ENCODE data around the gene LIPM. TPM values are rescaled to one million over a fixed set of nuclear protein-coding genes. Genes with fewer than 3 reads are reported as not detected.

LIPM gene
- total RNA-seq, 4 donors from 2014 or later = not detected

DNA sequence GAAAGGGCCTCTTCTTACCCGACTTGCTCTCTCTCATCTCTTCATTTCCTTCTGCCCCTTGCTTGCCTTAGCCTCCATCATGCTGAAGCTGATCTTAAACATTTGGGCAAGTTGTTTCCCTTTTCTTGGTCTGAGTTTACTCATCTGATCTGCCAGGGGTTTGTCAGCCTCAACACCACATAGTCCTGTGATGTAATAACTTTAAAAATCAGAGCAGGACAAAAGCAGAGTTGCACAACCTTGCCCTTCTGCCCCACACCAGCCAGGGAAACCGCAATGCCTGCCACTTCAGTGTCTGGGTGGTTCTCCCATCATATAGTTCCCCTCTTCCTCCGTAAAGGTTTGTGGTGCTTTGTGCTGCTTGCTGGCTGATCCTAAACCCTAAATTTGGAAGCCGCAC is 9.9 kb upstream of the LIPM start:
- WGBS, 2 donors (ENCODE audit: low coverage in 1 of 2) = 79 to 85% methylated on average over 3 to 4 of the region's 4 CpGs

DNA sequence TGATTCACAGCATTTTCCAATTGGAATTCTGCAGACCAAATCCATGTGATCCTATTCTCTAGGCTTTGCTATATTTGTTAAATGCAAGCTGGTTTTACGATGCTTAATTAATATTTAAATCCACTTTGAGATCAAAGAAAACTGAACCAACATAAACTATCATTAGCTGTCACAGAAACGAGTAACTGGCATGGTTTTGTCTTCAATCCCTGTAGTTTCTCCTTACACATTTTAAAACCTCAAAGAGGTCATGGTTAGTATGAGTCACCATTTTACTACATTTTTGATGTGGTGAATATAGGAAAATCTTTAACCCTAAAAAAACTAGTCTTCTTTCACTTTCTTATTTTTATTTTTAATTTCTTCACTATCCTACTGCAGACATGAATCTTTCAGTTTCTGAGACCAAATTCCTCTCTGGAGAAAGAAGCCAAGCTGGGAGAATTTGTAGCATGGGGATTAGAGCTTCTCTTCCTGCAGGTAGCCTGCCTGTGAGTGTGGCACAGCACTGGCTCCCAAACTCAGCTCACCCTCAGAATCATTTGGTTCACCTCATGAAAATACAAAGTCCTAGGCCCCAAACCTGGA is 8.7 kb upstream of the LIPM start:
- Histone ChIP-seq H3K36me3 (no peaks in the 10 kb centered on the region), H3K4me1 (no peaks in the 10 kb centered on the region), H3K9me3 (no peaks in the 10 kb centered on the region), H3K4me3 (no peak overlapping the region), H3K27me3 (no peaks in the 10 kb centered on the region), H3K27ac (no peak overlapping the region)
- 33 to 49% methylated on average over 2 of the region's 2 CpGs for WGBS, 2 donors (ENCODE audit: low coverage in 1 of 2)
- in situ Hi-C loops (cut with MboI; ENCODE audit: low pct_ligation_motif_present in 1 of 4, low pct_unique_long_range_greater_than_20kb in 1 of 4, low sequenced_read_pairs in 3 of 4) = no loop called here
- no peak for DNase-seq
- TF ChIP-seq POLR2AphosphoS5 (IDR thresholded peaks at IDR 0.05) = no peak
- TF ChIP-seq EP300 (IDR thresholded peaks at IDR 0.05; ENCODE audit: low read depth) = no peak
- no peak for TF ChIP-seq CTCF (IDR thresholded peaks at IDR 0.05)
- intact Hi-C loops (cut with DNase I; ENCODE audit: low total_unique reads) = no loop called here

More for the DNA sequence above, 9.9 kb upstream of the LIPM start:
- H3K4me1 ChIP-seq = no peaks in the 10 kb centered on the region
- intact Hi-C loops (cut with DNase I; ENCODE audit: low total_unique reads) = no loop called here
- TF ChIP-seq POLR2A (IDR thresholded peaks at IDR 0.05) = no peak
- no peak for TF ChIP-seq CTCF (IDR thresholded peaks at IDR 0.05)
- no peak for TF ChIP-seq EP300 (IDR thresholded peaks at IDR 0.05; ENCODE audit: low read depth)
- TF ChIP-seq POLR2AphosphoS5 (IDR thresholded peaks at IDR 0.05) = no peak
- in situ Hi-C loops (cut with MboI; ENCODE audit: low pct_ligation_motif_present in 1 of 4, low pct_unique_long_range_greater_than_20kb in 1 of 4, low sequenced_read_pairs in 3 of 4) = no loop called here
- H3K36me3 ChIP-seq = no peaks in the 10 kb centered on the region
- H3K9me3 ChIP-seq = no peaks in the 10 kb centered on the region
- H3K4me3 ChIP-seq = no peak overlapping the region
- H3K27ac ChIP-seq = no peak overlapping the region
- DNase-seq = peak; percentile 10
- H3K27me3 ChIP-seq = no peaks in the 10 kb centered on the region

GRCh38 chr10:88794731-88795130 is 7.8 kb upstream of the LIPM start:
- DNase-seq = no peak
- in situ Hi-C loops (cut with MboI; ENCODE audit: low pct_ligation_motif_present in 1 of 4, low pct_unique_long_range_greater_than_20kb in 1 of 4, low sequenced_read_pairs in 3 of 4) (no loop called here), intact Hi-C loops (cut with DNase I; ENCODE audit: low total_unique reads) (no loop called here)
- Histone ChIP-seq H3K27me3 (no peaks in the 10 kb centered on the region), H3K9me3 (no peaks in the 10 kb centered on the region), H3K4me3 (no peak overlapping the region), H3K36me3 (no peaks in the 10 kb centered on the region), H3K27ac (no peak overlapping the region), H3K4me1 (no peaks in the 10 kb centered on the region)
- WGBS, 2 donors (ENCODE audit: low coverage in 1 of 2) = 55 to 85% methylated on average over 1 of the region's 1 CpG
- TF ChIP-seq POLR2A (IDR thresholded peaks at IDR 0.05) (no peak), POLR2AphosphoS5 (IDR thresholded peaks at IDR 0.05) (no peak), EP300 (IDR thresholded peaks at IDR 0.05; ENCODE audit: low read depth) (no peak), CTCF (IDR thresholded peaks at IDR 0.05) (no peak)

DNA sequence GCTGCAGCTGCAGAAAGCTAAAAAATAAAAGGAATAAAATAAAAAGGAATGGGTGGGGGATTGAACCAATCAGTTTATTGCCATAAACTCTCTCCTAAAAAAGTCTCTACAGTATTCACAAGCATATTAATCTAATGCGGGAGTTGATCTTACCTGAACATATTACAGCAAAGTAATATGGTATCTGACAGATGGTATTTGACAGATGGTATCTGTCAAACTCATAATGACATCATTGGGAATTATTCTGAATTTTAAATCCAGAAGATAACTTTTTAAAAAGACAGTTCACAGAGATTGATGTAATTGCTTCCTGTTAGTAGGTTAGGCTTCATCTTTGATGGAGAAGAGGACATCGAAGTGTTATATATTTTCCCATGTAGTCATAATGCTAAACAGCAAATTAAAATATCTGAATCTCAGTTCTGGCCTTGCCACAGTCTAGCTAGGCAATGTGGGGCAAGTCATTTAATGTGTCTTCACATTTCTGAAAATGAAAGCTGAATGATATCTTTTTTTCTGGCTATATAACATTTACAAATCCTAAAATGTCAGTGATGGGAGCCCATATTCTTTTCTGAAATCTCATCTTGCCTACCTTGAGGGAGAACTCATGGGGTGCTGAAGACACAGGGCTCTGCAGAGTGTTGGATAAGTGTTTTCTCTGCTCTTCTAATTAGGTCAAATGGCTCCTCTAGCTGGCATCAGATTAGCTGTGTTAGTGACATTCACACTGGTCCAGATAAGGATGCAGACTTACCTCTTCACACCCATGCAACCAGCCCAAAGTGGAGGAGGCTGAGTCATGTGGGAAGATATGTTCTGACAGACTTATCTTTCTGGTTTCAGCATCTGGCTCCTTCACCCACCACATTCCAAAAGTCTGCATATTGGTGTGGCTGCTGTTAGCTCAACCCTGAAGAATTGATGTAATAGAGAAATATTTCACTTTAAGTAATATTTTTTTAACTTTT is 2.1 kb upstream of the LIPM start:
- WGBS, 2 donors (ENCODE audit: low coverage in 1 of 2) = 83 to 92% methylated on average over 2 of the region's 2 CpGs
- peaks cover 0 to 3% (median 0%) of the 10 kb centered on the region in 4 donors for H3K4me1 ChIP-seq
- no peak overlapping the region for H3K4me3 ChIP-seq
- TF ChIP-seq EP300 (IDR thresholded peaks at IDR 0.05; ENCODE audit: low read depth) = no peak
- TF ChIP-seq CTCF (IDR thresholded peaks at IDR 0.05) = no peak
- no peak for TF ChIP-seq POLR2AphosphoS5 (IDR thresholded peaks at IDR 0.05)
- no peak for TF ChIP-seq POLR2A (IDR thresholded peaks at IDR 0.05)
- H3K36me3 ChIP-seq = no peaks in the 10 kb centered on the region
- H3K27me3 ChIP-seq = no peaks in the 10 kb centered on the region
- in situ Hi-C loops (cut with MboI; ENCODE audit: low pct_ligation_motif_present in 1 of 4, low pct_unique_long_range_greater_than_20kb in 1 of 4, low sequenced_read_pairs in 3 of 4) (loop anchor here in 1 of 4 donors (25.0 kb wide), 1 partner anchor 238 kb away; no protein-coding TSS in a partner anchor), intact Hi-C loops (cut with DNase I; ENCODE audit: low total_unique reads) (no loop called here)
- H3K9me3 ChIP-seq = no peaks in the 10 kb centered on the region
- H3K27ac ChIP-seq = no peak overlapping the region
- no peak for DNase-seq

Measured in transverse colon (tissue), 4 donors.